H1 (cell line): Measurements from ENCODE around the gene ZNF805. TPM values are rescaled to one million over a fixed set of nuclear protein-coding genes. Genes with fewer than 3 reads are reported as not detected.

Experiments used
- ATF2 ChIP-seq: IDR thresholded peaks from 2 replicates; pipeline ENCODE4 v1.6.1; 2012; ENCODE audit warnings: low read length, inconsistent platforms
- BCL11A ChIP-seq, 2 experiments: IDR thresholded peaks; one replicate each; pipeline ENCODE4 v1.6.1; 2011; ENCODE audit warnings: low read depth in 2 of 2, low read length in 2 of 2, mild to moderate bottlenecking in 2 of 2
- CBX5 ChIP-seq: fragments of 300-800, 300-1000 bp; sonication (generic); IDR thresholded peaks from 2 replicates; pipeline ENCODE4 v1.7.1; 2016; ENCODE audit warnings: antibody characterized with exemption, low read length, low read depth
- CREB1 ChIP-seq: IDR thresholded peaks from 2 replicates; pipeline ENCODE4 v1.6.1; 2012; ENCODE audit warnings: inconsistent platforms
- CTCF ChIP-seq, 3 experiments: IDR thresholded peaks; 1 replicate in 2 of 3; 2 replicates in 1 of 3; pipeline versions ENCODE4 v1.5.1 to v1.6.1; 2011; ENCODE audit warnings: low read length in 3 of 3, mild to moderate bottlenecking in 3 of 3, inconsistent platforms in 2 of 3, low read depth in 1 of 3, moderate library complexity in 1 of 3; ENCODE audit not compliant: insufficient read depth in 1 of 3; ENCODE audit errors: control extremely low read depth in 1 of 3
- EGR1 ChIP-seq: IDR thresholded peaks from 2 replicates; pipeline ENCODE4 v1.6.1; 2011; ENCODE audit warnings: low read depth, low read length, borderline replicate concordance
- EP300 ChIP-seq, 2 experiments: IDR thresholded peaks; 1 replicate in 1 of 2; 2 replicates in 1 of 2; pipeline ENCODE4 v1.6.1; 2011 to 2012; ENCODE audit warnings: low read depth in 2 of 2, low read length in 2 of 2, mild to moderate bottlenecking in 2 of 2, borderline replicate concordance in 1 of 2, inconsistent platforms in 1 of 2, moderate library complexity in 1 of 2
- FOSL1 ChIP-seq: IDR thresholded peaks from 2 replicates; pipeline ENCODE4 v1.6.1; 2011; ENCODE audit warnings: mild to moderate bottlenecking, low read depth, low read length, moderate library complexity; ENCODE audit not compliant: insufficient read depth
- GTF2F1 ChIP-seq: IDR thresholded peaks from 2 replicates; pipeline ENCODE4 v1.6.1; 2012; ENCODE audit warnings: low read depth, low read length, improper control_type of control experiment, borderline replicate concordance
- HDAC6 ChIP-seq: IDR thresholded peaks from one replicate; pipeline ENCODE4 v1.7.1; 2012; ENCODE audit warnings: low read depth, mild to moderate bottlenecking, inconsistent platforms, low read length, moderate library complexity
- KDM5A ChIP-seq: fragments of 200-600 bp; IDR thresholded peaks from 2 replicates; pipeline ENCODE4 v1.7.1; 2012; ENCODE audit warnings: mild to moderate bottlenecking, low read length, inconsistent platforms, mixed read lengths
- PHF8 ChIP-seq: fragments of 200-600 bp; sonication (generic); conservative IDR thresholded peaks from 2 replicates; pipeline ENCODE4 v1.7.1; 2012; ENCODE audit warnings: low read depth, mild to moderate bottlenecking, inconsistent platforms, low read length, moderate library complexity
- POU5F1 ChIP-seq: IDR thresholded peaks from 2 replicates; pipeline ENCODE4 v1.6.1; 2011; ENCODE audit warnings: low read depth, mild to moderate bottlenecking, low read length, moderate library complexity
- RAD21 ChIP-seq, 2 experiments: IDR thresholded peaks in 1 of 2; conservative IDR thresholded peaks in 1 of 2; 2 replicates each; pipeline ENCODE4 v1.6.1; 2011; ENCODE audit warnings: low read depth in 2 of 2, low read length in 2 of 2, improper control_type of control experiment in 1 of 2, inconsistent platforms in 1 of 2, mild to moderate bottlenecking in 1 of 2, moderate library complexity in 1 of 2
- RNF2 ChIP-seq: fragments of 200-900, 300-1000 bp; sonication (generic); IDR thresholded peaks from 2 replicates; pipeline ENCODE4 v1.7.1; 2016; ENCODE audit warnings: borderline replicate concordance, low read depth, mild to moderate bottlenecking, antibody characterized with exemption, low read length; ENCODE audit not compliant: poor library complexity, severe bottlenecking; ENCODE audit errors: missing control alignments
- SUZ12 ChIP-seq: fragments of 200-600 bp; sonication (generic); IDR thresholded peaks from 2 replicates; pipeline ENCODE4 v1.6.1; 2012; ENCODE audit warnings: mild to moderate bottlenecking, inconsistent platforms, low read length, moderate library complexity, mixed read lengths
- TAF1 ChIP-seq: IDR thresholded peaks from 2 replicates; pipeline ENCODE4 v1.6.1; 2011; ENCODE audit warnings: mild to moderate bottlenecking, low read depth, low read length
- TBP ChIP-seq: IDR thresholded peaks from 2 replicates; pipeline ENCODE4 v1.6.1; 2011; ENCODE audit warnings: low read depth, low read length, improper control_type of control experiment
- TEAD4 ChIP-seq: IDR thresholded peaks from 2 replicates; pipeline ENCODE4 v1.6.1; 2012; ENCODE audit warnings: low read depth, low read length, inconsistent platforms, mixed read lengths
- polyA plus RNA-seq, 7 experiments: library from polyadenylated mRNA; depleted of rRNA in 3 of 7; stranded (reverse) in 5 of 7; unstranded in 2 of 7; fragments of >200 nt in 5 of 7; fragments of 200-250 nt in 2 of 7; gene quantifications; 1 replicate in 5 of 7; 2 replicates in 1 of 7; 4 replicates in 1 of 7; pipeline versions ENCODE4 v1.2.1 to v1.2.3, GENCODE V29; 2011 to 2013; ENCODE audit warnings: missing spikeins in 2 of 7, mixed read lengths in 2 of 7
- total RNA-seq: library from RNA; stranded (reverse); fragmentation: NEBNext Ultra II Directional; extraction: Animal tissue kit (Norgen Biotek cat#: 25700); gene quantifications from 2 replicates; pipeline ENCODE4 v1.2.1, GENCODE V29; 2021

Gene ZNF805
- total and polyA plus RNA-seq, 2 of the 8 experiments (the other 6 are each of a cell fraction or from before 2014, with no cell fraction given): 2.3 to 14.8 TPM

GRCh38 chr19:57279418-57280164 is 39.2 kb downstream of the ZNF805 start (continued):
- no peak; the same call in none of the 2 replicates for TF ChIP-seq PHF8
- no peak for TF ChIP-seq FOSL1
- peak in 2 of 3 experiments; percentile 15 to 19; a peak in 2 of 4 replicates for TF ChIP-seq CTCF (IDR thresholded peaks at IDR 0.05; ENCODE audit: control extremely low read depth in 1 of 3, insufficient read depth in 1 of 3, low read depth in 1 of 3, low read length in 3 of 3)
- TF ChIP-seq BCL11A (IDR thresholded peaks at IDR 0.05; ENCODE audit: low read depth in 2 of 2, low read length in 2 of 2): no peak
- TF ChIP-seq POU5F1: no peak
- no peak for TF ChIP-seq RNF2
- peak; percentile 89 for TF ChIP-seq TAF1
- no peak for TF ChIP-seq TEAD4
- no peak for TF ChIP-seq EGR1
- no peak for TF ChIP-seq KDM5A
- TF ChIP-seq RAD21 (IDR thresholded peaks at IDR 0.05 in 1 of 2, conservative IDR thresholded peaks at IDR 0.05 in 1 of 2; ENCODE audit: low read depth in 2 of 2, low read length in 2 of 2): peak; percentile 17 to 31; a peak in 2 of 4 replicates
- TF ChIP-seq TBP: peak; percentile 61
- no peak for TF ChIP-seq EP300 (IDR thresholded peaks at IDR 0.05; ENCODE audit: borderline replicate concordance in 1 of 2, low read depth in 2 of 2, low read length in 2 of 2)
- TF ChIP-seq HDAC6: no peak
- no peak for TF ChIP-seq CBX5
- peak; percentile 30; the same call in 1 of the 2 replicates for TF ChIP-seq CREB1
- TF ChIP-seq GTF2F1: no peak; the same call in 1 of the 2 replicates
- TF ChIP-seq SUZ12: no peak
- peak; percentile 96 for TF ChIP-seq ATF2
